ENCODE results near the gene LRP1-AS. TPM values are rescaled to one million over a fixed set of nuclear protein-coding genes. Genes with fewer than 3 reads are reported as not detected.

The LRP1-AS gene
- polyA plus RNA-seq, 2 of the 4 experiments (the other 2 are of a cell fraction) = not detected

- ATAC-seq (no peak), DNase-seq (ENCODE audit: low read depth in 1 of 2, low spot score in 1 of 2) (no peak), FAIRE-seq (no peak)
- H3K27ac ChIP-seq = peak overlapping the region; percentile 71 to 85; a peak in 5 of 6 replicates
- 83% methylated on average over 10 of the region's 10 CpGs for WGBS (ENCODE audit: missing lambda C conversion rate)
- no peaks in the 10 kb centered on the region for H3K9me3 ChIP-seq
- ChIA-PET POLR2A (no interaction called here), CTCF (interaction anchor here (0.8 to 27.5 kb wide), 6 partner anchors 8 to 99 kb away, joined by 3 to 1152 read pairs (median 100); partner anchors contain the start of genes LRP1 and STAT6)
- TF ChIP-seq MAFK (IDR thresholded peaks at IDR 0.05; ENCODE audit: partially characterized antibody) (no peak), CHD2 (IDR thresholded peaks at IDR 0.05; ENCODE audit: low read length, partially characterized antibody) (no peak), FOXS1 (CRISPR knock-in tag; IDR thresholded peaks at IDR 0.05) (no peak), MAZ (IDR thresholded peaks at IDR 0.05; ENCODE audit: borderline replicate concordance, low read depth, low read length) (no peak), POLR2A (IDR thresholded peaks at IDR 0.05; ENCODE audit: low read length) (no peak), BHLHE40 (IDR thresholded peaks at IDR 0.05; ENCODE audit: low read depth, low read length) (no peak), JUN (IDR thresholded peaks at IDR 0.05) (no peak), CHD4 (IDR thresholded peaks at IDR 0.05; ENCODE audit: borderline replicate concordance) (no peak), HDAC2 (IDR thresholded peaks at IDR 0.05) (no peak), TFCP2L1 (CRISPR knock-in tag; IDR thresholded peaks at IDR 0.05) (no peak), ZFP36 (IDR thresholded peaks at IDR 0.05; ENCODE audit: borderline replicate concordance, partially characterized antibody) (no peak), NR3C1 (IDR thresholded peaks at IDR 0.05) (no peak), NPAS2 (CRISPR knock-in tag; IDR thresholded peaks at IDR 0.05; ENCODE audit: borderline replicate concordance) (no peak), JUNB (IDR thresholded peaks at IDR 0.05) (no peak), HES2 (IDR thresholded peaks at IDR 0.05) (no peak), ESRRA (IDR thresholded peaks at IDR 0.05; ENCODE audit: borderline replicate concordance, low read length) (no peak), RARB (CRISPR knock-in tag; IDR thresholded peaks at IDR 0.05) (no peak)
- H3K4me2 ChIP-seq = peak overlapping the region; percentile 56; the same call in 1 of the 3 replicates
- peaks cover 35% of the 10 kb centered on the region for H3K4me1 ChIP-seq
- H3K4me3 ChIP-seq = no peak overlapping the region
Measured at GRCh38 chr12:57168058-57168457, 20.6 kb upstream of the LRP1-AS start.

- H3K4me3 ChIP-seq = no peak overlapping the region
- peaks cover 35% of the 10 kb centered on the region for H3K4me1 ChIP-seq
- H3K4me2 ChIP-seq = peak overlapping the region; percentile 56
- H3K9me3 ChIP-seq = no peaks in the 10 kb centered on the region
- peak; percentile 78 for FAIRE-seq
- CTCF ChIA-PET = interaction anchor here (0.7 to 27.5 kb wide), 6 partner anchors 8 to 55 kb away, joined by 3 to 1152 read pairs (median 100); partner anchors contain the start of genes LRP1 and STAT6
- POLR2A ChIA-PET = no interaction called here
- ATAC-seq = peak; percentile 80 to 81
- WGBS (ENCODE audit: missing lambda C conversion rate) = 20% methylated on average over 10 of the region's 10 CpGs
- peak; percentile 78 to 90 for DNase-seq (ENCODE audit: low read depth in 1 of 2, low spot score in 1 of 2)
- H3K27ac ChIP-seq = peak overlapping the region; percentile 71 to 85
- TF ChIP-seq RFX5 (IDR thresholded peaks at IDR 0.05) = no peak
- no peak for TF ChIP-seq FOXS1 (CRISPR knock-in tag; IDR thresholded peaks at IDR 0.05)
- TF ChIP-seq CEBPB (IDR thresholded peaks at IDR 0.05) = no peak
- no peak for TF ChIP-seq ESRRA (IDR thresholded peaks at IDR 0.05; ENCODE audit: borderline replicate concordance, low read length)
- TF ChIP-seq EP300 (IDR thresholded peaks at IDR 0.05) = peak; percentile 24 to 34; a peak in 2 of 5 replicates
- no peak for TF ChIP-seq RARB (CRISPR knock-in tag; IDR thresholded peaks at IDR 0.05)
- TF ChIP-seq POLR2A (IDR thresholded peaks at IDR 0.05; ENCODE audit: low read length) = no peak
- TF ChIP-seq SREBF2 (IDR thresholded peaks at IDR 0.05) = no peak
- no peak for TF ChIP-seq BCL3 (IDR thresholded peaks at IDR 0.05)
- no peak for TF ChIP-seq HOXB5 (CRISPR knock-in tag; IDR thresholded peaks at IDR 0.05)
- no peak for TF ChIP-seq RNF2 (IDR thresholded peaks at IDR 0.05; ENCODE audit: borderline replicate concordance, low read depth)
- no peak for TF ChIP-seq NR3C1 (IDR thresholded peaks at IDR 0.05)
- TF ChIP-seq TP53 (CRISPR knock-in tag; IDR thresholded peaks at IDR 0.05) = no peak
- TF ChIP-seq KDM1A (IDR thresholded peaks at IDR 0.05; ENCODE audit: low read depth) = no peak
- TF ChIP-seq REST (IDR thresholded peaks at IDR 0.05) = no peak
- TF ChIP-seq NFE2L2 (conservative IDR thresholded peaks at IDR 0.05; ENCODE audit: low read length) = 0 out of 2 replicates have a peak, but pooled peaks have one; percentile 34
- no peak for TF ChIP-seq E2F6 (IDR thresholded peaks at IDR 0.05; ENCODE audit: borderline replicate concordance, low read depth)
- TF ChIP-seq ZNF302 (CRISPR knock-in tag; IDR thresholded peaks at IDR 0.05) = no peak
- TF ChIP-seq USF2 (IDR thresholded peaks at IDR 0.05) = no peak
- TF ChIP-seq CTCF (IDR thresholded peaks at IDR 0.05) = no peak
Measured at GRCh38 chr12:57166971-57167371, 19.6 kb upstream of the LRP1-AS start.
